HEK293 (cell line): ENCODE data around the gene TUBA8.

Experiments
- CTCF ChIA-PET: fragments of 350-600 bp; formaldehyde crosslinking; extraction: SDS; loops from one replicate; lab custom pipeline; 2021; ENCODE audit warnings: antibody characterized with exemption; lab: Yijun Ruan, JAX
- POLR2A ChIA-PET: fragments of 300-600 bp; formaldehyde crosslinking; extraction: SDS; loops from one replicate; lab custom pipeline; 2020; ENCODE audit warnings: antibody characterized with exemption, inconsistent platforms; lab: Yijun Ruan, JAX
- H3K27ac ChIP-seq: fragments of 200-500 bp; sonication (Bioruptor generic); 2 replicates; pipeline ENCODE4 v1.5.1; 2014; ENCODE audit warnings: low read depth, low read length, control low read depth, inconsistent platforms; ENCODE audit errors: extremely low read depth
- H3K36me3 ChIP-seq, 2 experiments: fragments of 200-500 bp in 1 of 2; sonication (Bioruptor generic) in 1 of 2; 1 replicate in 1 of 2; 2 replicates in 1 of 2; pipeline ENCODE4 v1.5.1; 2014 to 2017; ENCODE audit warnings: inconsistent platforms in 2 of 2, low read length in 2 of 2; ENCODE audit not compliant: control insufficient read depth in 2 of 2, insufficient read depth in 1 of 2
- H3K4me1 ChIP-seq: fragments of 200-500 bp; sonication (Bioruptor generic); 2 replicates; pipeline ENCODE4 v1.5.1; 2014; ENCODE audit warnings: mild to moderate bottlenecking, low read length, inconsistent platforms; ENCODE audit not compliant: control insufficient read depth, insufficient read depth
- H3K4me3 ChIP-seq: 2 replicates; pipeline ENCODE4 v1.5.1; 2011; ENCODE audit warnings: low read depth, mild to moderate bottlenecking, control low read depth, low read length, moderate library complexity
- H3K9me3 ChIP-seq: fragments of 200-500 bp; sonication (Bioruptor generic); 2 replicates; pipeline ENCODE4 v1.5.1; 2014; ENCODE audit warnings: low read depth, low read length, inconsistent platforms; ENCODE audit not compliant: control insufficient read depth, insufficient read depth
- PRDM4 ChIP-seq: fragments of 450-650 bp; formaldehyde crosslinking; IDR thresholded peaks from 2 replicates; pipeline ENCODE4 v1.5.1; 2017; ENCODE audit warnings: missing biosample characterization, missing genetic modification characterization
- ZNF157 ChIP-seq: fragments of 450-650 bp; formaldehyde crosslinking; IDR thresholded peaks from 2 replicates; pipeline ENCODE4 v1.5.1; 2016; ENCODE audit warnings: missing biosample characterization, missing genetic modification characterization
- ZNF394 ChIP-seq: fragments of 450-650 bp; formaldehyde crosslinking; IDR thresholded peaks from 2 replicates; pipeline ENCODE4 v1.5.1; 2016; ENCODE audit warnings: missing biosample characterization, missing genetic modification characterization, mild to moderate bottlenecking, moderate library complexity, borderline replicate concordance
- ZNF639 ChIP-seq: fragments of 450-650 bp; formaldehyde crosslinking; IDR thresholded peaks from 2 replicates; pipeline ENCODE4 v1.5.1; 2016; ENCODE audit warnings: missing biosample characterization, missing genetic modification characterization
- ZNF777 ChIP-seq: fragments of 450-650 bp; formaldehyde crosslinking; IDR thresholded peaks from 2 replicates; pipeline ENCODE4 v1.5.1; 2017; ENCODE audit warnings: missing biosample characterization, missing genetic modification characterization, borderline replicate concordance
- ZNF785 ChIP-seq: fragments of 450-650 bp; formaldehyde crosslinking; IDR thresholded peaks from 2 replicates; pipeline ENCODE4 v1.5.1; 2016; ENCODE audit warnings: missing biosample characterization, missing genetic modification characterization
- ZNF843 ChIP-seq: fragments of 450-650 bp; formaldehyde crosslinking; IDR thresholded peaks from 2 replicates; pipeline ENCODE4 v1.5.1; 2016; ENCODE audit warnings: missing biosample characterization, missing genetic modification characterization
- TF ChIP-seq, protein P1 (sequence below): fragments of 450-650 bp; formaldehyde crosslinking; IDR thresholded peaks from 2 replicates; pipeline ENCODE4 v1.5.1; 2016; ENCODE audit warnings: missing biosample characterization, missing genetic modification characterization
- TF ChIP-seq, protein P2 (sequence below): fragments of 450-650 bp; formaldehyde crosslinking; IDR thresholded peaks from 2 replicates; pipeline ENCODE4 v1.5.1; 2016; ENCODE audit warnings: missing biosample characterization, missing genetic modification characterization
- TF ChIP-seq, protein P3 (sequence below): fragments of 450-650 bp; formaldehyde crosslinking; IDR thresholded peaks from 2 replicates; pipeline ENCODE4 v1.5.1; 2016; ENCODE audit warnings: missing biosample characterization, missing genetic modification characterization
- TF ChIP-seq, protein P4 (sequence below): fragments of 450-650 bp; formaldehyde crosslinking; IDR thresholded peaks from 2 replicates; pipeline ENCODE4 v1.5.1; 2016; ENCODE audit warnings: missing biosample characterization, missing genetic modification characterization, borderline replicate concordance

Gene TUBA8

DNA sequence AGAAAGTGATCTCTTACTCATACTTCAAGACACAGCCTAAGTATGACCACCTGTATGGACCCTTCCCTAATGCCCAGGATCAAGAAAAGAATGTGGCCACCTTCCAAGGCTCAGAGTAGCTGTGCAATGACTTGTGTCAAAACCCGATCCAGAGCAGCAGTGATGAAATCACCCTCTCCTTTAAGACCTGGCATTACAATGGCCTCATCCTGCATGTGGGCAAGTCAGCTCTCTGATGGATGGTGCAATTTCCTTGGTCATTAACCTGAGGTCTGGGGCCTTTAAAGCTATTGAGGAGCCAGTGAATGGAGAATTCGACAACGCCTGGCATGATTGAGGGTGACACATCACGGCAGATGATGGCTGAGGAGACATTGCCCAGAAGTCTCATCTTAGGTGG lies 9.1 kb upstream of the TUBA8 start:
- TF ChIP-seq ZNF777 (tag by site-specific recombination): no peak
- peak; percentile 22; the same call in 1 of the 2 replicates for TF ChIP-seq ZNF394 (tag by site-specific recombination)
- Histone ChIP-seq H3K27ac (no peak overlapping the region), H3K36me3 (peaks cover 0 to 21% of the 10 kb centered on the region in 2 experiments; a peak in 2 of 3 replicates)

GRCh38 chr22:18103527-18104269 lies 6.9 kb upstream of the TUBA8 start:
- TF ChIP-seq, protein P1, sequence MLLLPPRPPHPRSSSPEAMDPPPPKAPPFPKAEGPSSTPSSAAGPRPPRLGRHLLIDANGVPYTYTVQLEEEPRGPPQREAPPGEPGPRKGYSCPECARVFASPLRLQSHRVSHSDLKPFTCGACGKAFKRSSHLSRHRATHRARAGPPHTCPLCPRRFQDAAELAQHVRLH (tag by site-specific recombination): no peak
- TF ChIP-seq ZNF157 (tag by site-specific recombination): no peak
- TF ChIP-seq, protein P2, sequence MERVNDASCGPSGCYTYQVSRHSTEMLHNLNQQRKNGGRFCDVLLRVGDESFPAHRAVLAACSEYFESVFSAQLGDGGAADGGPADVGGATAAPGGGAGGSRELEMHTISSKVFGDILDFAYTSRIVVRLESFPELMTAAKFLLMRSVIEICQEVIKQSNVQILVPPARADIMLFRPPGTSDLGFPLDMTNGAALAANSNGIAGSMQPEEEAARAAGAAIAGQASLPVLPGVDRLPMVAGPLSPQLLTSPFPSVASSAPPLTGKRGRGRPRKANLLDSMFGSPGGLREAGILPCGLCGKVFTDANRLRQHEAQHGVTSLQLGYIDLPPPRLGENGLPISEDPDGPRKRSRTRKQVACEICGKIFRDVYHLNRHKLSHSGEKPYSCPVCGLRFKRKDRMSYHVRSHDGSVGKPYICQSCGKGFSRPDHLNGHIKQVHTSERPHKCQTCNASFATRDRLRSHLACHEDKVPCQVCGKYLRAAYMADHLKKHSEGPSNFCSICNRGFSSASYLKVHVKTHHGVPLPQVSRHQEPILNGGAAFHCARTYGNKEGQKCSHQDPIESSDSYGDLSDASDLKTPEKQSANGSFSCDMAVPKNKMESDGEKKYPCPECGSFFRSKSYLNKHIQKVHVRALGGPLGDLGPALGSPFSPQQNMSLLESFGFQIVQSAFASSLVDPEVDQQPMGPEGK: no peak
- TF ChIP-seq ZNF785 (tag by site-specific recombination): no peak
- TF ChIP-seq, protein P3, sequence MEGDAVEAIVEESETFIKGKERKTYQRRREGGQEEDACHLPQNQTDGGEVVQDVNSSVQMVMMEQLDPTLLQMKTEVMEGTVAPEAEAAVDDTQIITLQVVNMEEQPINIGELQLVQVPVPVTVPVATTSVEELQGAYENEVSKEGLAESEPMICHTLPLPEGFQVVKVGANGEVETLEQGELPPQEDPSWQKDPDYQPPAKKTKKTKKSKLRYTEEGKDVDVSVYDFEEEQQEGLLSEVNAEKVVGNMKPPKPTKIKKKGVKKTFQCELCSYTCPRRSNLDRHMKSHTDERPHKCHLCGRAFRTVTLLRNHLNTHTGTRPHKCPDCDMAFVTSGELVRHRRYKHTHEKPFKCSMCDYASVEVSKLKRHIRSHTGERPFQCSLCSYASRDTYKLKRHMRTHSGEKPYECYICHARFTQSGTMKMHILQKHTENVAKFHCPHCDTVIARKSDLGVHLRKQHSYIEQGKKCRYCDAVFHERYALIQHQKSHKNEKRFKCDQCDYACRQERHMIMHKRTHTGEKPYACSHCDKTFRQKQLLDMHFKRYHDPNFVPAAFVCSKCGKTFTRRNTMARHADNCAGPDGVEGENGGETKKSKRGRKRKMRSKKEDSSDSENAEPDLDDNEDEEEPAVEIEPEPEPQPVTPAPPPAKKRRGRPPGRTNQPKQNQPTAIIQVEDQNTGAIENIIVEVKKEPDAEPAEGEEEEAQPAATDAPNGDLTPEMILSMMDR (tag by site-specific recombination): no peak
- TF ChIP-seq PRDM4: no peak
- TF ChIP-seq ZNF639 (tag by site-specific recombination): no peak
- TF ChIP-seq, protein P4, sequence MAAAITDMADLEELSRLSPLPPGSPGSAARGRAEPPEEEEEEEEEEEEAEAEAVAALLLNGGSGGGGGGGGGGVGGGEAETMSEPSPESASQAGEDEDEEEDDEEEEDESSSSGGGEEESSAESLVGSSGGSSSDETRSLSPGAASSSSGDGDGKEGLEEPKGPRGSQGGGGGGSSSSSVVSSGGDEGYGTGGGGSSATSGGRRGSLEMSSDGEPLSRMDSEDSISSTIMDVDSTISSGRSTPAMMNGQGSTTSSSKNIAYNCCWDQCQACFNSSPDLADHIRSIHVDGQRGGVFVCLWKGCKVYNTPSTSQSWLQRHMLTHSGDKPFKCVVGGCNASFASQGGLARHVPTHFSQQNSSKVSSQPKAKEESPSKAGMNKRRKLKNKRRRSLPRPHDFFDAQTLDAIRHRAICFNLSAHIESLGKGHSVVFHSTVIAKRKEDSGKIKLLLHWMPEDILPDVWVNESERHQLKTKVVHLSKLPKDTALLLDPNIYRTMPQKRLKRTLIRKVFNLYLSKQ: no peak
- TF ChIP-seq ZNF843 (tag by site-specific recombination): no peak
- TF ChIP-seq, all 188 proteins: peak for 0
- no peak overlapping the region for H3K4me3 ChIP-seq
- ChIA-PET POLR2A (interaction anchor here (0.6 kb wide), 1 partner anchor 46 kb away, joined by 3 read pairs; no protein-coding TSS in a partner anchor), CTCF (interaction anchor here (0.7 to 0.8 kb wide), 2 partner anchors 9 to 10 kb away, joined by 3 read pairs; no protein-coding TSS in a partner anchor)
- H3K36me3 ChIP-seq: peaks cover 0 to 21% of the 10 kb centered on the region in 2 experiments; a peak in 2 of 3 replicates
- H3K4me1 ChIP-seq: no peaks in the 10 kb centered on the region
- no peak overlapping the region for H3K27ac ChIP-seq
- H3K9me3 ChIP-seq: no peaks in the 10 kb centered on the region

More for the DNA sequence above, 9.1 kb upstream of the TUBA8 start:
- Histone ChIP-seq H3K9me3 (no peaks in the 10 kb centered on the region), H3K4me3 (no peak overlapping the region), H3K4me1 (no peaks in the 10 kb centered on the region)
- ChIA-PET CTCF (interaction anchor here (2.1 kb wide), 1 partner anchor 26 kb away, joined by 5 read pairs; no protein-coding TSS in a partner anchor), POLR2A (interaction anchor here (1.1 kb wide), 1 partner anchor 10 kb away, joined by 3 read pairs; no protein-coding TSS in a partner anchor)
